H1 (cell line): ENCODE data around the gene STRADB. TPM values are rescaled to one million over a fixed set of nuclear protein-coding genes. Genes with fewer than 3 reads are reported as not detected.

Experiments used
- CTCF ChIP-seq, 3 experiments: IDR thresholded peaks; 1 replicate in 2 of 3; 2 replicates in 1 of 3; pipeline versions ENCODE4 v1.5.1 to v1.6.1; 2011; ENCODE audit warnings: low read length in 3 of 3, mild to moderate bottlenecking in 3 of 3, inconsistent platforms in 2 of 3, low read depth in 1 of 3, moderate library complexity in 1 of 3; ENCODE audit not compliant: insufficient read depth in 1 of 3; ENCODE audit errors: control extremely low read depth in 1 of 3
- KDM4A ChIP-seq: IDR thresholded peaks from one replicate; pipeline ENCODE4 v1.7.1; 2012; ENCODE audit warnings: low read depth, mild to moderate bottlenecking, moderate library complexity, low read length, inconsistent platforms; ENCODE audit not compliant: severe bottlenecking
- MAX ChIP-seq: IDR thresholded peaks from 2 replicates; pipeline ENCODE4 v1.6.1; 2012; ENCODE audit warnings: inconsistent platforms
- NRF1 ChIP-seq: IDR thresholded peaks from 2 replicates; pipeline ENCODE4 v1.6.1; 2011; ENCODE audit warnings: mild to moderate bottlenecking, low read depth, low read length, improper control_type of control experiment
- POLR2A ChIP-seq, 2 experiments: IDR thresholded peaks; 1 replicate in 1 of 2; 2 replicates in 1 of 2; pipeline ENCODE4 v1.6.1; 2011; ENCODE audit warnings: low read depth in 2 of 2, low read length in 2 of 2, mild to moderate bottlenecking in 2 of 2; ENCODE audit errors: control extremely low read depth in 1 of 2
- POLR2AphosphoS5 ChIP-seq: IDR thresholded peaks from 2 replicates; pipeline ENCODE4 v1.6.1; 2011; ENCODE audit warnings: low read depth, low read length
- SIN3A ChIP-seq, 2 experiments: IDR thresholded peaks in 1 of 2; conservative IDR thresholded peaks in 1 of 2; 2 replicates each; pipeline ENCODE4 v1.6.1; 2011 to 2012; ENCODE audit warnings: low read length in 2 of 2, improper control_type of control experiment in 1 of 2, low read depth in 1 of 2, mild to moderate bottlenecking in 1 of 2
- SP4 ChIP-seq: IDR thresholded peaks from 2 replicates; pipeline ENCODE4 v1.6.1; 2012; ENCODE audit warnings: low read length, inconsistent platforms
- TAF7 ChIP-seq: optimal IDR thresholded peaks from 2 replicates; pipeline ENCODE3; 2011; ENCODE audit warnings: low read depth, mild to moderate bottlenecking, inconsistent platforms, low read length, moderate library complexity, borderline replicate concordance
- USF2 ChIP-seq: IDR thresholded peaks from 2 replicates; pipeline ENCODE4 v1.6.1; 2011; ENCODE audit warnings: low read length, improper control_type of control experiment
- polyA plus RNA-seq, 7 experiments: library from polyadenylated mRNA; depleted of rRNA in 3 of 7; stranded (reverse) in 5 of 7; unstranded in 2 of 7; fragments of >200 nt in 5 of 7; fragments of 200-250 nt in 2 of 7; gene quantifications; 1 replicate in 5 of 7; 2 replicates in 1 of 7; 4 replicates in 1 of 7; pipeline versions ENCODE4 v1.2.1 to v1.2.3, GENCODE V29; 2011 to 2013; ENCODE audit warnings: missing spikeins in 2 of 7, mixed read lengths in 2 of 7
- total RNA-seq: library from RNA; stranded (reverse); fragmentation: NEBNext Ultra II Directional; extraction: Animal tissue kit (Norgen Biotek cat#: 25700); gene quantifications from 2 replicates; pipeline ENCODE4 v1.2.1, GENCODE V29; 2021

Gene STRADB
- total and polyA plus RNA-seq, 2 of the 8 experiments (the other 6 are each of a cell fraction or from before 2014, with no cell fraction given): 20.9 to 34.9 TPM

- TF ChIP-seq SIN3A (conservative IDR thresholded peaks at IDR 0.05 in 1 of 2, IDR thresholded peaks at IDR 0.05 in 1 of 2; ENCODE audit: low read depth in 1 of 2, low read length in 2 of 2) (peak in 1 of 2 experiments; percentile 88; a peak in 2 of 4 replicates), CTCF (IDR thresholded peaks at IDR 0.05; ENCODE audit: control extremely low read depth in 1 of 3, insufficient read depth in 1 of 3, low read depth in 1 of 3, low read length in 3 of 3) (peak in 1 of 3 experiments; percentile 34; a peak in 2 of 4 replicates), SP4 (0 out of 2 replicates have a peak, but pooled peaks have one; percentile 31), KDM4A (peak; percentile 90), POLR2A (IDR thresholded peaks at IDR 0.05; ENCODE audit: control extremely low read depth in 1 of 2, low read depth in 2 of 2, low read length in 2 of 2) (peak in 1 of 2 experiments; percentile 48; a peak in 1 of 3 replicates), MAX (no peak), USF2 (no peak), TAF7 (peak; percentile 25), POLR2AphosphoS5 (peak; percentile 64; the same call in 1 of the 2 replicates), NRF1 (no peak)
These were observed at the start of gene STRADB, which contains the start of gene TRAK2 (continued) for GRCh38 chr2:201451292-201452057.
